VCaP (cell line): ENCODE measurements around the gene PRMT2.

ENCODE experiments used
- H3K27ac ChIP-seq: fragments of 450-650 bp; 2 replicates; pipeline ENCODE4 v1.5.1; 2017
- CTCF ChIP-seq: fragments of 450-650 bp; conservative IDR thresholded peaks from 2 replicates; pipeline ENCODE4 v1.5.1; 2017; ENCODE audit warnings: mild to moderate bottlenecking, moderate library complexity

PRMT2 gene

GRCh38 chr21:46608672-46609111, 26.8 kb upstream of the PRMT2 start:
- no peak for TF ChIP-seq CTCF
- no peak overlapping the region for H3K27ac ChIP-seq

GRCh38 chr21:46610018-46610701, 25.3 kb upstream of the PRMT2 start:
- no peak for TF ChIP-seq CTCF
- no peak overlapping the region for H3K27ac ChIP-seq

- H3K27ac ChIP-seq: no peak overlapping the region
- no peak for TF ChIP-seq CTCF
These were observed 22.1 kb upstream of the PRMT2 start for GRCh38 chr21:46613391-46613790.

- TF ChIP-seq CTCF: no peak
- H3K27ac ChIP-seq: no peak overlapping the region
These were observed 19.4 kb upstream of the PRMT2 start for GRCh38 chr21:46616050-46616449.

- H3K27ac ChIP-seq: no peak overlapping the region
These were observed 18.8 kb upstream of the PRMT2 start for GRCh38 chr21:46616656-46617055.

GRCh38 chr21:46617267-46618051, 18.0 kb upstream of the PRMT2 start:
- H3K27ac ChIP-seq: no peak overlapping the region
- no peak for TF ChIP-seq CTCF

More at GRCh38 chr21:46616656-46617055, 18.8 kb upstream of the PRMT2 start:
- no peak for TF ChIP-seq CTCF

GRCh38 chr21:46618738-46619379, 16.6 kb upstream of the PRMT2 start:
- no peak overlapping the region for H3K27ac ChIP-seq
- TF ChIP-seq CTCF: no peak
